ENCODE measurements around the gene ZNF732.
"Not testable (repeated sequence)": the region's sequence is repeated elsewhere in the genome, so short reads cannot be mapped to it uniquely, and the experiment has no call there.

Gene ZNF732

GRCh38 chr4:253936-254756 is 51.1 kb downstream of the ZNF732 start:
- no peak for DNase-seq (ENCODE audit: low spot score)

GRCh38 chr4:252065-252601 is 53.1 kb downstream of the ZNF732 start:
- no peak for DNase-seq (ENCODE audit: low spot score)

GRCh38 chr4:244471-244870 is 60.8 kb downstream of the ZNF732 start:
- peak; percentile 1 for DNase-seq (ENCODE audit: low spot score)

- no peak for DNase-seq (ENCODE audit: low spot score)
Observed at GRCh38 chr4:243426-243825, 61.8 kb downstream of the ZNF732 start.

GRCh38 chr4:242121-242848 is 63.0 kb downstream of the ZNF732 start:
- peak; percentile 5 for DNase-seq (ENCODE audit: low spot score)

GRCh38 chr4:241411-241810 is 63.9 kb downstream of the ZNF732 start:
- not testable (repeated sequence) for DNase-seq (ENCODE audit: low spot score)

GRCh38 chr4:236028-236427 is 69.2 kb downstream of the ZNF732 start:
- no peak for DNase-seq (ENCODE audit: low spot score)

- DNase-seq (ENCODE audit: low spot score) = no peak
Observed at GRCh38 chr4:234178-234577, 71.1 kb downstream of the ZNF732 start.

GRCh38 chr4:223913-224497 is 81.3 kb downstream of the ZNF732 start:
- no peak for DNase-seq (ENCODE audit: low spot score)

All from COLO829 (cell line).